RWPE2 (cell line): ENCODE results near the gene HSD17B4.

ENCODE experiments used
- ATAC-seq: fragments of 200-7000 bp; cut with Tn5 transposase; 3 replicates; pipeline ENCODE4 v1.9.1; 2021; ENCODE audit warnings: low read depth
- DNase-seq: peaks from one replicate; pipeline ENCODE4 v3.0.0-alpha.2; 2020; ENCODE audit warnings: low spot score
- H3K27ac ChIP-seq: fragments of 450-650 bp; 2 replicates; pipeline ENCODE4 v1.5.1; 2017; ENCODE audit warnings: mild to moderate bottlenecking; ENCODE audit not compliant: poor library complexity, severe bottlenecking
- H3K27me3 ChIP-seq: fragments of 250-450 bp; sonication (Bioruptor Pico); 2 replicates; pipeline ENCODE4 v1.5.1; 2021; ENCODE audit warnings: mild to moderate bottlenecking, moderate library complexity; ENCODE audit not compliant: insufficient read depth, poor library complexity, severe bottlenecking
- H3K36me3 ChIP-seq: fragments of 250-450 bp; sonication (Bioruptor Pico); 2 replicates; pipeline ENCODE4 v1.5.1; 2020; ENCODE audit warnings: low read depth, mild to moderate bottlenecking, moderate library complexity
- H3K4me1 ChIP-seq: fragments of 250-450 bp; sonication (Bioruptor Pico); 2 replicates; pipeline ENCODE4 v1.5.1; 2021; ENCODE audit warnings: mild to moderate bottlenecking, moderate library complexity; ENCODE audit not compliant: insufficient read depth, poor library complexity, severe bottlenecking
- H3K4me3 ChIP-seq: fragments of 250-450 bp; sonication (Bioruptor Pico); 2 replicates; pipeline ENCODE4 v1.5.1; 2021; ENCODE audit warnings: mild to moderate bottlenecking, moderate library complexity; ENCODE audit not compliant: severe bottlenecking
- H3K9me3 ChIP-seq: fragments of 250-450 bp; sonication (Bioruptor Pico); 2 replicates; pipeline ENCODE4 v1.5.1; 2021; ENCODE audit warnings: mild to moderate bottlenecking, moderate library complexity; ENCODE audit not compliant: severe bottlenecking
- TF ChIP-seq, protein P1 (sequence below): fragments of 450-650 bp; IDR thresholded peaks from one replicate; pipeline ENCODE4 v1.5.1; 2017; ENCODE audit warnings: mild to moderate bottlenecking, moderate library complexity; ENCODE audit not compliant: poor library complexity, severe bottlenecking

Gene HSD17B4

DNA sequence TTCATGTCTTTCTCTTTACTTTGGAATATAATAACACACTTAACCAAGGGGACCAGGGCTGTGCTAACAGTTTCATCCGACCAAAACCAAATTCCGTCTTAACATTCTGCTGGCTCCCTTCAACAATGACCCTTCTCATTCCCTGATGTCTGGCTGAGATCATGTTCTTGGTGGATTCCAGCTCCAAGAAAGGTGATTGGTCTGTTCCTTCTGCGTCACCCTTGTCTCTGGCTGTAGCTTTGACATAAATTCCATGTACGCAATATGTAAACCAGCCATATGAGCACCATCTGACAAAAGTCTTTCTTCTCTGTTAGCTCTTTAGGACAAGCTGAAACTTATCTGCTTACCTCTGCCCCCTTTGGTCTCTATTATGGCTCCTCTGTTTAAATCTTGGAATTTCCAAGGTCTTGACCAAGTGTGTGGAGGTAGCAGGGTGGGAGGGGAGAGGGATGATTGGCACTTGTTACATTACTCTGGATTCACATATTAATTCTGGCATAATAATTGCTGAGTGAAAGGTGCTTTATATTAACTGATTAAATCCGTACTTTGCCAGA is 45.7 kb upstream of the HSD17B4 start:
- H3K4me3 ChIP-seq: no peak overlapping the region
- ATAC-seq (no peak), DNase-seq (no peak)
- peaks cover 11% of the 10 kb centered on the region for H3K4me1 ChIP-seq
- H3K27ac ChIP-seq: no peak overlapping the region
- TF ChIP-seq, protein P1, sequence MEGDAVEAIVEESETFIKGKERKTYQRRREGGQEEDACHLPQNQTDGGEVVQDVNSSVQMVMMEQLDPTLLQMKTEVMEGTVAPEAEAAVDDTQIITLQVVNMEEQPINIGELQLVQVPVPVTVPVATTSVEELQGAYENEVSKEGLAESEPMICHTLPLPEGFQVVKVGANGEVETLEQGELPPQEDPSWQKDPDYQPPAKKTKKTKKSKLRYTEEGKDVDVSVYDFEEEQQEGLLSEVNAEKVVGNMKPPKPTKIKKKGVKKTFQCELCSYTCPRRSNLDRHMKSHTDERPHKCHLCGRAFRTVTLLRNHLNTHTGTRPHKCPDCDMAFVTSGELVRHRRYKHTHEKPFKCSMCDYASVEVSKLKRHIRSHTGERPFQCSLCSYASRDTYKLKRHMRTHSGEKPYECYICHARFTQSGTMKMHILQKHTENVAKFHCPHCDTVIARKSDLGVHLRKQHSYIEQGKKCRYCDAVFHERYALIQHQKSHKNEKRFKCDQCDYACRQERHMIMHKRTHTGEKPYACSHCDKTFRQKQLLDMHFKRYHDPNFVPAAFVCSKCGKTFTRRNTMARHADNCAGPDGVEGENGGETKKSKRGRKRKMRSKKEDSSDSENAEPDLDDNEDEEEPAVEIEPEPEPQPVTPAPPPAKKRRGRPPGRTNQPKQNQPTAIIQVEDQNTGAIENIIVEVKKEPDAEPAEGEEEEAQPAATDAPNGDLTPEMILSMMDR: no peak
- H3K27me3 ChIP-seq: no peaks in the 10 kb centered on the region
- H3K9me3 ChIP-seq: no peaks in the 10 kb centered on the region
- H3K36me3 ChIP-seq: no peaks in the 10 kb centered on the region

DNA sequence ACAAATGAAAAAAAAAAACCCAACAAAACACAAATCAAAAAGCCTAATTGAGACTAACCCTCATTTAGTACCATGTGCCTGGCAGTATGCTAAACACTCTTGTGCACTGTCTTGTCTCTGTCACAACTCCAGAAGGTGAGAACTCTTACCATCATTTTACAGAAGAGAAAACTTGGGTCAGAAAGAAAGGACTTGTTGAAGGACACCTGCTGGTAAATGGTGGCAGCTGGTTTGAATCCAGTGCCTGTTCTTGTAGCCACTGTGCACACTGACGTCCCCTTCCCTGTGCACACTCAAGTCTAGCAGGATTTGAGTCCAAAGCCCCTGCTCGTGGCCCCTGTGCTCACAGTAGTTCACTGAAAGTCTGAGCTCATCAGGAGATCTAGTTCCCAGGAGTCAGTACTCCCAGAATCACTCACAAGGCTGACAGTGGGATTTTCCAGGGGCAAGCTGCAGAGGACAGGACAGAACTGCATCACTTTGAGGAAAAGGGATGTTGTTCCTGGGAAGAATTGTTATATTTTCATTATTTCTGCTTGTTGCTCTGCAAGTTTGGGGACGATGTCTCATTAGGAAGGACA is 43.0 kb upstream of the HSD17B4 start:
- Histone ChIP-seq H3K9me3 (no peaks in the 10 kb centered on the region), H3K27me3 (no peaks in the 10 kb centered on the region), H3K4me1 (peaks cover 12% of the 10 kb centered on the region), H3K4me3 (no peak overlapping the region), H3K36me3 (no peaks in the 10 kb centered on the region), H3K27ac (no peak overlapping the region)
- TF ChIP-seq, protein P1: peak; percentile 17
- ATAC-seq (no peak), DNase-seq (no peak)

DNA sequence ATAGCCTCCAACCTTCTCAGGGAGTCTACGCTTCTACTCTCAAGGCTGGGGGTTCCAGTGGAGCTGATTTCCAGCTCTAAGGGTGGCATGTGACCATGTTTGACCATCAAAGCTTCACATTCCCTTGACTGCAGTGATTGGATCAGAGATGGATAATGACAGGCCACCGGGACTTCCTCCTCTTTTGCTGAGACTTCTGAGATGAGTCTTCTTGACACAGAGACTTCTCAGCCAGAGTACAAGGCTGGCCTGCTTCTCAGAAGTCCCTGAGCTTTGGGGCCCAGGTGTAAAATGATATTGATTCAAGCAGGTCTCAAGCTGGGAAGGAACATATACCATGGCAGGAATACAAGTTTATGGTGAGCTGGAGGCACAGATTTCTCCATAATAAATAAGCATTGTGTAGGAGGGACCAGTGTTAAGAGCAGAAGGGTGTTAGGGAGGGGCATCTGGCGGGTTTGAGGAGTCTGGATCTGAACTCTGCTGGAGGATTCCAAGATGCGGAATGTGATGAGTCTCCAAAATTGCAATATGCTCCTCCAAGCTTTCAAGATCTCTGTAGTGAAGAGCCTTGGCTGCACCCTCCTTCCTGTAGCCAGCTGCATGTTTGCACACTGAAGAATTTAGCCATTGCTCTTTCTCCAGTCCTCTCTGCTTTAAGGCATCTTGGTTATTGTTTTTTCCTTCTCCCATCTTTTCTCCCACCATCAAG is 41.7 kb upstream of the HSD17B4 start:
- H3K27ac ChIP-seq: peak overlapping the region; percentile 35
- TF ChIP-seq, protein P1: no peak
- peaks cover 12% of the 10 kb centered on the region for H3K4me1 ChIP-seq
- H3K36me3 ChIP-seq: no peaks in the 10 kb centered on the region
- ATAC-seq: no peak
- no peaks in the 10 kb centered on the region for H3K27me3 ChIP-seq
- H3K9me3 ChIP-seq: no peaks in the 10 kb centered on the region
- no peak for DNase-seq
- no peak overlapping the region for H3K4me3 ChIP-seq

DNA sequence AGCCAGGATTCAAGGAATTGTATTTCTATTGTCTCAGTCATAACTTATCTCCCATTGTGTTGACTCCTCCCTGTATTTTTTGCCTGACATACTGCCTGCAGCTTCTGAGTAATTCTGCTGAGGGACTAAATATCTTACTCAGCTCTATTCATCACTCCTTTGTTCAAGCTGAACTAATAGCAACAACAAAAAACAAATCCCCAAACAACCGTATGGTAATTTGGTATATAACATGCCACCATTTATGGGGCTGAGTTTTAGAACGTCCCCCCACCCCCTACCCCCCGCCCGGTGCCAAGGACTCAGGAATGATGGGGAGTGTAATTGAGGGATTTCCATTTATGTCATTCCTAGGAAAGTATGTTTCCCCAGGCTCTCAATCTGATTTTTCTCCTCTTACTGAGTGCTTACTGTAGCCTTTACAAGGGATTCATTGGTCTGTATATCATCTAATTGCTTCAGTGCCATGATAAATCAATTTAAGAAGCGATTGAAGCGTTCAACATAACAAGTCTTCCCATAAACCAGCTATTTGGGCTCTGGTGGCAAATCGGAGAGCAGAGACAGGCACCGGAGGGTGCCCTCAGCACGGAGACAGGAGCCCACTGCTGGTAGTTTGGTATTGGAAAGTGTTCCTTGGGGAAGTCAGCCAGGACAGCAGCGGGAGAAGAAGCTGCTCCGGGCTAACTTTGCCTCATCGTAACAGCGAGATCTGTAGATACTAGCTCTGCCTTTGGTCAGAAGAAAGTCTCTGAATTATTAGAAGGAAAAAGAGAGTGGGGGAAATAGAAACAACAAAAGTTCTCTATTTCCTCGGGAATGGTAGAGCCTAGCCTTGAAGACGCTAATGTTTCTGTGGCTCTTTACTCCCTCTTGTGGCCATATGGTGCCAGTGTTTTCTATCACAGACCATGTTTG is 40.7 kb upstream of the HSD17B4 start:
- peak; percentile 87 for ATAC-seq
- peaks cover 12% of the 10 kb centered on the region for H3K4me1 ChIP-seq
- peak overlapping the region; percentile 37 for H3K4me3 ChIP-seq
- no peaks in the 10 kb centered on the region for H3K36me3 ChIP-seq
- no peak for DNase-seq
- peak overlapping the region; percentile 35 for H3K27ac ChIP-seq
- TF ChIP-seq, protein P1: peak; percentile 99
- no peaks in the 10 kb centered on the region for H3K27me3 ChIP-seq
- no peaks in the 10 kb centered on the region for H3K9me3 ChIP-seq
